Parathyroid adenoma (tissue), 2 donors: Measurements from ENCODE around the gene SH3D21.

ENCODE experiments used
- H2AFZ ChIP-seq: fragments of 300-600 bp; sonication (generic); one replicate; pipeline ENCODE4 v1.7.0; 2017; ENCODE audit warnings: antibody characterized with exemption, mild to moderate bottlenecking
- H3K27ac ChIP-seq: fragments of 300-600 bp; sonication (generic); one replicate; pipeline ENCODE4 v1.7.0; 2017
- H3K27me3 ChIP-seq: fragments of 300-600 bp; sonication (generic); one replicate; pipeline ENCODE4 v1.7.0; 2017; ENCODE audit warnings: low read length; ENCODE audit not compliant: control insufficient read depth, insufficient read depth
- H3K36me3 ChIP-seq: fragments of 300-600 bp; sonication (generic); one replicate; pipeline ENCODE4 v1.7.0; 2017; ENCODE audit warnings: low read length; ENCODE audit not compliant: control insufficient read depth, insufficient read depth
- H3K4me1 ChIP-seq: fragments of 300-600 bp; sonication (generic); one replicate; pipeline ENCODE4 v1.7.0; 2017; ENCODE audit warnings: control low read depth
- H3K4me2 ChIP-seq: fragments of 300-600 bp; sonication (generic); one replicate; pipeline ENCODE4 v1.7.0; 2017; ENCODE audit warnings: low read length
- H3K4me3 ChIP-seq: fragments of 300-600 bp; sonication (generic); one replicate; pipeline ENCODE4 v1.7.0; 2017; ENCODE audit warnings: low read depth, low read length
- H3K79me2 ChIP-seq: fragments of 300-600 bp; sonication (generic); one replicate; pipeline ENCODE4 v1.7.0; 2017; ENCODE audit warnings: control low read depth
- H3K9ac ChIP-seq: fragments of 300-600 bp; sonication (generic); one replicate; pipeline ENCODE4 v1.7.0; 2017; ENCODE audit warnings: mild to moderate bottlenecking
- H3K9me3 ChIP-seq: fragments of 300-600 bp; sonication (generic); one replicate; pipeline ENCODE4 v1.7.0; 2017; ENCODE audit warnings: low read length; ENCODE audit not compliant: control insufficient read depth
- CTCF ChIP-seq: fragments of 300-600 bp; sonication (generic); IDR thresholded peaks from one replicate; pipeline ENCODE4 v1.7.0; 2017; ENCODE audit warnings: antibody characterized with exemption, mild to moderate bottlenecking
- donor health status: primary hyperparathyroidism.

The SH3D21 gene

GRCh38 chr1:36324353-36324703 lies 18.2 kb downstream of the SH3D21 start:
- Histone ChIP-seq H3K27ac (no peak overlapping the region), H3K79me2 (no peaks in the 10 kb centered on the region), H3K9me3 (no peaks in the 10 kb centered on the region), H3K36me3 (no peaks in the 10 kb centered on the region), H3K4me1 (no peaks in the 10 kb centered on the region), H2AFZ (no peak overlapping the region), H3K4me2 (no peak overlapping the region), H3K27me3 (no peaks in the 10 kb centered on the region), H3K4me3 (no peak overlapping the region), H3K9ac (no peak overlapping the region)
- no peak for TF ChIP-seq CTCF

- no peak for TF ChIP-seq CTCF
- Histone ChIP-seq H3K9me3 (no peaks in the 10 kb centered on the region), H3K4me3 (no peak overlapping the region), H3K36me3 (no peaks in the 10 kb centered on the region), H3K27me3 (no peaks in the 10 kb centered on the region), H3K27ac (no peak overlapping the region), H3K4me2 (no peak overlapping the region), H3K4me1 (no peaks in the 10 kb centered on the region), H3K79me2 (no peaks in the 10 kb centered on the region), H3K9ac (no peak overlapping the region), H2AFZ (no peak overlapping the region)
Measured at GRCh38 chr1:36326499-36326898, 20.3 kb downstream of the SH3D21 start.

DNA sequence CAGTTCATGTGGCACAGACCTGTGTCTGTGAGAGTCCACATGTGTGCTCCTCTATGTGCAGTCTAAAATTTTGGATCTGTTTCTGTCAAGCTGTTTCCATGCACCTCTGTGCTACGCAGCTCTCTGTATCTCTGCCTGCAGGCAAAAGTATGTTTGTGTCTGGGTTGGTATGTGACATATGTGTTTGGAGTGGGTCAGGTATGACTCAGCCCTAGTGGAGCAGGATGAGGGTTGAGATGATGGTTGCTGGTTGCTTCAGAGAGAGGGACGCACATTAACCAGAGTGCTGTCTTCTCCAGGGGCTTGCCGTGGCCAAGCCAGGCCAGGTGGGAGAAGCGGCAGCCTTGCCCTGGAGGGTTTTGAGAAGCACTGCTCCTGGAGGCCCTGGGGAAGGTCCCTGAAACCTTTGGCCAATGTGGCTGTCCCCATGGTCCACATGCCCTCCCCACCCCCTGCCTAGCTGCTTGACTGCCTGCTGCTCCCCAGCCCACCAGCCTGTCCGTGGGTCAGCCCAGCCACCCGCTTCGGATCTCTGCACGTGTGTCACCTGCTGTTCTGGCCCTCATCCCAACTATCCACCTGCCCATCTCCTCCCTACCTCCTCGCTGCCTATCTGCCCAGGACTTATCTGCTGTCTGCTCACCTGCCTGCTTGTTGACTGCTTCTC lies 21.4 kb downstream of the SH3D21 start:
- H2AFZ ChIP-seq = no peak overlapping the region
- H3K27ac ChIP-seq = no peak overlapping the region
- no peak overlapping the region for H3K4me3 ChIP-seq
- H3K27me3 ChIP-seq = no peaks in the 10 kb centered on the region
- H3K9me3 ChIP-seq = no peaks in the 10 kb centered on the region
- H3K4me1 ChIP-seq = no peaks in the 10 kb centered on the region
- H3K36me3 ChIP-seq = no peaks in the 10 kb centered on the region
- no peaks in the 10 kb centered on the region for H3K79me2 ChIP-seq
- no peak overlapping the region for H3K9ac ChIP-seq
- H3K4me2 ChIP-seq = no peak overlapping the region
- TF ChIP-seq CTCF = no peak

- Histone ChIP-seq H3K36me3 (no peaks in the 10 kb centered on the region), H3K4me3 (no peak overlapping the region), H3K4me1 (no peaks in the 10 kb centered on the region), H3K27ac (no peak overlapping the region), H2AFZ (no peak overlapping the region), H3K79me2 (no peaks in the 10 kb centered on the region), H3K4me2 (no peak overlapping the region), H3K9ac (no peak overlapping the region), H3K27me3 (no peaks in the 10 kb centered on the region), H3K9me3 (no peaks in the 10 kb centered on the region)
- no peak for TF ChIP-seq CTCF
Measured at GRCh38 chr1:36328088-36328480, 21.9 kb downstream of the SH3D21 start.

GRCh38 chr1:36328713-36329112 lies 22.5 kb downstream of the SH3D21 start:
- Histone ChIP-seq H3K9ac (no peak overlapping the region), H3K9me3 (no peaks in the 10 kb centered on the region), H3K4me2 (no peak overlapping the region), H3K4me1 (no peaks in the 10 kb centered on the region), H3K27ac (no peak overlapping the region), H3K79me2 (no peaks in the 10 kb centered on the region), H3K4me3 (no peak overlapping the region), H3K36me3 (no peaks in the 10 kb centered on the region), H3K27me3 (no peaks in the 10 kb centered on the region), H2AFZ (no peak overlapping the region)
- no peak for TF ChIP-seq CTCF
